ENCODE measurements around the gene TUBB2A. TPM values are rescaled to one million over a fixed set of nuclear protein-coding genes. Genes with fewer than 3 reads are reported as not detected.
A peak's percentile ranks its signal among the peaks of the same experiment; 100 is the strongest.

The TUBB2A gene
- total RNA-seq, 4 donors from 2014 or later, result 35.9 to 149 (median 93.5) TPM

GRCh38 chr6:3147914-3148757 lies 9.2 kb downstream of the TUBB2A start:
- Histone ChIP-seq H3K27me3 (no peaks in the 10 kb centered on the region), H3K36me3 (peaks cover 0 to 55% (median 4%) of the 10 kb centered on the region in 3 donors), H3K4me1 (no peaks in the 10 kb centered on the region), H3K27ac (no peak overlapping the region), H3K4me3 (no peak overlapping the region), H3K9me3 (peaks cover 0 to 3% (median 0%) of the 10 kb centered on the region in 3 donors)
- intact Hi-C loops (cut with DNase I), result no loop called here
- TF ChIP-seq POLR2A (IDR thresholded peaks at IDR 0.05), result no peak
- peak in 1 of 6 experiments; percentile 33 for TF ChIP-seq CTCF (IDR thresholded peaks at IDR 0.05)
- no peak for DNase-seq
- 86 to 98% methylated on average over 4 to 6 of the region's 6 CpGs for WGBS, 2 donors

DNA sequence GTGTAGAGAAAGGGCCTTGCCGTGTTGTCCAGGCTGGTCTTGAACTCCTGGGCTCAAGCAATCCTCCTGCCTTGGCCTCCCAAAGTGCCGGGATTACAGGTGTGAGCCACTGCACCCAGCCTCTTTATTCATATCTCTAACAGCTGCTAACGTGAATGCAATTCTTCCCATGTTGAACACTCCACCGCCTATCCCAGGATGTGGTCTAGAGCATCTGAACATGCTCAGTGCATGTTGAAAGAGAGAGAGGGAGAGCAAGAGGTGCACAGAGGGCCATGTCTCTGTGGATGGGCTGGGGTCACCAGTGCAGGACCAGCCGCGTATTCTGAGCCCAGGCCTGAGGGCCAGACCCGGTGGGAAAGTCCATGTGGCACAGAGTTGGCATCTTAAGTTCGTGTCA lies 12.8 kb downstream of the TUBB2A start:
- TF ChIP-seq CTCF (IDR thresholded peaks at IDR 0.05), result no peak
- no peak for TF ChIP-seq POLR2A (IDR thresholded peaks at IDR 0.05)
- no peak for DNase-seq
- H3K27me3 ChIP-seq, result no peaks in the 10 kb centered on the region
- H3K36me3 ChIP-seq, result peaks cover 3 to 74% (median 4%) of the 10 kb centered on the region in 3 donors
- 79 to 84% methylated on average over 7 to 8 of the region's 8 CpGs for WGBS, 2 donors
- intact Hi-C loops (cut with DNase I), result no loop called here
- H3K4me3 ChIP-seq, result no peak overlapping the region
- H3K27ac ChIP-seq, result no peak overlapping the region
- H3K9me3 ChIP-seq, result peaks cover 0 to 3% (median 0%) of the 10 kb centered on the region in 3 donors
- H3K4me1 ChIP-seq, result peaks cover 1 to 5% (median 2%) of the 10 kb centered on the region in 3 donors

DNA sequence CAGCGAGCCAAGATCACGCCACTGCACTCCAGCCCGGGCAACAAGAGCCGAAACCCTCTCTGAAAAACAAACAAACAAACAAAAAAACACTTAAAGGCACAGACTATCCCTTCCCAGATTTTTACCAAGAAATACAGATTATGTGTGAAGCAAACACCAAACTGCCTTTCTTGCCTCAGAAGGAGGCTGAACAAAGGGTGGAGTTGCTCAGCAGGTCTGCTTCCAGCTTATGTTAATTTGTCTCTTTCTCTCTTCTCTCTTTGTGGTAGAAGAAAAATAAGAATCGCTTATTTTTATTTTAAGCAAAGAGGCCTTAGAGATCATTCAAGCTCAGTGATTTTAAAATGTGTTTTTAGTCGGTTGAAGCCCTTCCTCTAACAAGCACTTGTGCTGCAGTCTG lies 14.2 kb downstream of the TUBB2A start:
- 85 to 95% methylated on average over 6 of the region's 6 CpGs for WGBS, 2 donors
- intact Hi-C loops (cut with DNase I), result no loop called here

DNA sequence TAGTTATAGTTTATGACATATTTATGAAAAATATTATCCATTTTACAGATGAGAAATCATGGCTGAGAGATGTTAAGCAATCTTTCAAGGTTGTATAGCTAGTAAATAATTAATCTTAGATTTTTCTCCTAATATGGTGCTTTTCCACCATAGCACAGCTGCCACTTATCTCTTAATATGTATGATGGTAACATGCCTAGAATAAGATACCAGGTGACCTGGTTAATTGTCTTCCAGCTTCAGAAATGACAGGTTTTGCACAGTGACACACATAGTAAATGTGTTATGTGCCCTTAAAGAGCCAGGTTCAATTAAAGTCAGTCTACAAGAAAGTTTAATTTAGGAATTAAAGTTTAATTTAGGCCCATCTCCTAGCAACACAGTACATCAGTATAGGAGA lies 14.8 kb downstream of the TUBB2A start:
- H3K36me3 ChIP-seq, result peaks cover 0 to 75% (median 3%) of the 10 kb centered on the region in 3 donors
- no peak for DNase-seq
- TF ChIP-seq CTCF (IDR thresholded peaks at IDR 0.05) (no peak), POLR2A (IDR thresholded peaks at IDR 0.05) (no peak)
- H3K27me3 ChIP-seq, result no peaks in the 10 kb centered on the region
- no peaks in the 10 kb centered on the region for H3K9me3 ChIP-seq
- no peak overlapping the region for H3K27ac ChIP-seq
- peaks cover 5 to 20% (median 7%) of the 10 kb centered on the region in 3 donors for H3K4me1 ChIP-seq
- no peak overlapping the region for H3K4me3 ChIP-seq
- intact Hi-C loops (cut with DNase I), result no loop called here

More for the DNA sequence above, 14.2 kb downstream of the TUBB2A start:
- Histone ChIP-seq H3K27ac (no peak overlapping the region), H3K36me3 (peaks cover 2 to 75% (median 3%) of the 10 kb centered on the region in 3 donors), H3K4me3 (no peak overlapping the region), H3K27me3 (no peaks in the 10 kb centered on the region), H3K9me3 (peaks cover 0 to 3% (median 0%) of the 10 kb centered on the region in 3 donors), H3K4me1 (peaks cover 5 to 20% (median 7%) of the 10 kb centered on the region in 3 donors)
- no peak for TF ChIP-seq CTCF (IDR thresholded peaks at IDR 0.05)
- no peak for TF ChIP-seq POLR2A (IDR thresholded peaks at IDR 0.05)
- no peak for DNase-seq

GRCh38 chr6:3140201-3140600 lies 17.1 kb downstream of the TUBB2A start:
- DNase-seq, result no peak
- 95 to 97% methylated on average over 19 to 20 of the region's 20 CpGs for WGBS, 2 donors
- peaks cover 0 to 94% (median 3%) of the 10 kb centered on the region in 3 donors for H3K36me3 ChIP-seq

More at GRCh38 chr6:3140201-3140600, 17.1 kb downstream of the TUBB2A start:
- Histone ChIP-seq H3K4me1 (peaks cover 5 to 20% (median 7%) of the 10 kb centered on the region in 3 donors), H3K4me3 (no peak overlapping the region), H3K9me3 (no peaks in the 10 kb centered on the region), H3K27me3 (no peaks in the 10 kb centered on the region), H3K27ac (peak overlapping the region in 1 of 4 donors; percentile 53)
- intact Hi-C loops (cut with DNase I), result no loop called here
- no peak for TF ChIP-seq CTCF (IDR thresholded peaks at IDR 0.05)
- no peak for TF ChIP-seq POLR2A (IDR thresholded peaks at IDR 0.05)

Data from esophagus squamous epithelium (tissue), 5 donors.